SKM-1 (cell line): ENCODE data around the gene ELP5.

Experiments used
- DNase-seq: peaks from one replicate; lab custom pipeline; 2025; ENCODE audit not compliant: unreplicated experiment; lab: John Stamatoyannopoulos, UW

ELP5 gene

GRCh38 chr17:7218758-7219157 lies 33.3 kb upstream of the ELP5 start:
- DNase-seq, result no peak

DNA sequence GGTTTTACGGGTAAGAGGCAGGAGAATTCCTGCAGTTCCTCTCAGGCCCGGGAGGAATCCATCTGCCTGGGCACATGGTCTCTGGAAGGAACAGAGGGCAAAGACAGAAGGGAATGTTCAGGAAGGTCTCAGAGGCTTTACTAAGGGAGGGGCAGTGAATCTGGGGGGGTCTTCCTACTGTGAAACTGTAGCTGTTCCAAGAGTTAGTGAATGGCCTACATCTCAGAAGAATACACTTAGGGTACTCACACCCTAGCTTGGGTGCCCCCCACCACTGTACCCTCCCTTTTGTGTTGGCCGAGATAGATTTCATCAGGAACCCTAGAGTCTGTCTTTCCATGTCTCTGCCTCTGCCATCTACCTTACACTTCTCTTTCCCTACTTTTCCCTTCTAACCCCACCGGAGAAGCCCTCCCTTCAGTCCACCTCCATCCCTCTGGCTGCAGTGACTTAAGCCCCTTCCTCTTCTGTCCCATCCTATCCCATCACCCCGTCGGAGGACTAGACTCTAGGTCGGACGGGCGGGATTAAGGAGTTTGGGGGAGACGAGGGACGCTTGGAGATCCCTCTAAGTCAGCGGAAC lies 32.7 kb upstream of the ELP5 start:
- DNase-seq, result no peak

DNA sequence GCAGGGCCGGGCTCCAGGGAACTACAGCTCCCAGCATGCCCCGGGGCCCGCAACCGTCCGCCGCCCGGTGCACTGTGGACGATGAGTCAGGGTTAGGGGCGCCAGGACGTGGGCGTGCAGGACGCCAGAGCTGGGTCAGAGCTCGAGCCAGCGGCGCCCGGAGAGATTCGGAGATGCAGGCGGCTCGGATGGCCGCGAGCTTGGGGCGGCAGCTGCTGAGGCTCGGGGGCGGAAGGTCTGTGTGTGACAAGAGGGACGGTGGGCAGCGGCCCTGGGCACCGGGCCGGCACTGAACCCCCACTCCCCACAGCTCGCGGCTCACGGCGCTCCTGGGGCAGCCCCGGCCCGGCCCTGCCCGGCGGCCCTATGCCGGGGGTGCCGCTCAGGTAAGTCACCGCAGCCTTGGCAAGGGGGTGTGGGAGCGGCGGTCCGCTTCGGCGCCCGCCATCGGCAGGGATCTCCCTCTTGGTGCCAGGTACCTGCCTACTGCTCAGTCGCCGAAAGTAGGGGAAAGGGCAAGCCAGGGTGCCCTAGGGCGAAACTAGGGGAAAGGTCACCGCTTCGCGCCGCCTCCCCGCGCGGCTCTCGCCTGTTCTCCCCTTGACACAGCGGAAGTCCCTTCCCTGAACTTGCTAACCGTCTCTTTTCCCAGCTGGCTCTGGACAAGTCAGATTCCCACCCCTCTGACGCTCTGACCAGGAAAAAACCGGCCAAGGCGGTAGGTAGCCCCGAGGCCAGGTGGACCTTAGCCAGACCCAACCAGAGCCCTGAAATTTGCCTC lies 32.0 kb upstream of the ELP5 start, which contains the start of the genes ACADVL and DLG4:
TSS of gene ACADVL (plus strand) at position 127 of the 781 bp plus-strand sequence. CDS start at position 174, 47 bp downstream.
TSS of gene DLG4 (minus strand) at position 25 of the 781 bp plus-strand sequence.
- DNase-seq, result peak; percentile 1

DNA sequence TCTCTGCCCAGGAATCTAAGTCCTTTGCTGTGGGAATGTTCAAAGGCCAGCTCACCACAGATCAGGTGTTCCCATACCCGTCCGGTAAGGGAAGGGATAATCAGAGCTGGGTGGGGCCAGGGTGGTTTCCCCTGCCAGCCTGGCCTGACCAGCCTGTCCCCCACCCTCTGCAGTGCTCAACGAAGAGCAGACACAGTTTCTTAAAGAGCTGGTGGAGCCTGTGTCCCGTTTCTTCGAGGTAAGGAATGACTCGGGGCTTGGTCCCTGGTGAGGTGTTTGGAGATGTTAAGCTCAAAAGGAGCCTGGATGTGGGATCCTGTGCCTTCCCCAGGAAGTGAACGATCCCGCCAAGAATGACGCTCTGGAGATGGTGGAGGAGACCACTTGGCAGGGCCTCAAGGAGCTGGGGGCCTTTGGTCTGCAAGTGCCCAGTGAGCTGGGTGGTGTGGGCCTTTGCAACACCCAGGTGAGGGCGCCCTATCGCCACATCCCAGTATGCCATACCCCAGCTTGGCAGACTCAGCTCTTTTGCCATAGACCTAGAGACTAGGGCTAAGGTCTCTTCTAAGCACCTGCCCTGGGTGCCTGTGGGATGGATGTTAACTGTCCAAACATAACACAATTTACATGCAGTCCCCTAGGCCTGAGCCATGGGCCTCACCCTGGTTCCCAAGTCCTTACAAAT lies 31.3 kb upstream of the ELP5 start:
- peak; percentile 1 for DNase-seq

DNA sequence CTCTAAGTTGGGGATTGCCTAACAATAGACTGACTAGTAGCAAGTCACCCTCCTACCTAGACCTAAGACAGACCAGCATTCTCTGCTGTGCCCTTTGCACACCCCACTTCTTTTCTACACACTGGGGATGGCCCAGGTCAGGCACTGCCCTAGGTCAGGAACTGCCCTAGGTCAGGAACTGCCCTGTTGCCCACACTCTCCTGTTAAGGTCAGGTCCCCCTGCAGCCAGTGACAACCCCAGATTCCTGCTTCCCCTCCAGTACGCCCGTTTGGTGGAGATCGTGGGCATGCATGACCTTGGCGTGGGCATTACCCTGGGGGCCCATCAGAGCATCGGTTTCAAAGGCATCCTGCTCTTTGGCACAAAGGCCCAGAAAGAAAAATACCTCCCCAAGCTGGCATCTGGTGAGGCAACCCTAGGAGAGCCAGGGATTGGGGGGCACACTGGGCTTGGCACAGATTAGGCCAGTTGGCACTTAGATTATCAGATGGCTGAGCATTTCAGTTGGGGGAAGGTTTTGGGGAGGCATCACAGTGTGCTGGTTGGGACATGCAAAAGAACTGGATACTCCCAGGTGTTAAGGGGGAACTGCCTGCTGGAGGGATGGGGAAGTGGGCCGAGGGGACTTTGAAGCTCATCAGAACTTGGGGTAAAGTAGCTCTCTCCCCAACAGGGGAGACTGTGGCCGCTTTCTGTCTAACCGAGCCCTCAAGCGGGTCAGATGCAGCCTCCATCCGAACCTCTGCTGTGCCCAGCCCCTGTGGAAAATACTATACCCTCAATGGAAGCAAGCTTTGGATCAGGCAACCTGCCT lies 30.5 kb upstream of the ELP5 start:
- no peak for DNase-seq

- DNase-seq, result no peak
Measured at GRCh38 chr17:7222093-7222971, 29.7 kb upstream of the ELP5 start.

DNA sequence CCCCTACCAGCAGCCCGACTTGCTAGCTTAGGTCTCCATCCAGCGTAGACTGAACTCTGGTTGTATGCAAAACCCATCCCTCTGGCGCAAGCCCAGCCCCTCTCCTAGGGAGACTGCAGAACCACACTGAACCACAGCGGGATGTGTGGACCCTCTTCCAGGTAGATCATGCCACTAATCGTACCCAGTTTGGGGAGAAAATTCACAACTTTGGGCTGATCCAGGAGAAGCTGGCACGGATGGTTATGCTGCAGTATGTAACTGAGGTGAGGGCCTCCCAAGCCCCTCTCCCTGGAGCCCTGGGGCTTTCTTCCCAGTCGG lies 29.1 kb upstream of the ELP5 start:
- DNase-seq, result no peak

DNA sequence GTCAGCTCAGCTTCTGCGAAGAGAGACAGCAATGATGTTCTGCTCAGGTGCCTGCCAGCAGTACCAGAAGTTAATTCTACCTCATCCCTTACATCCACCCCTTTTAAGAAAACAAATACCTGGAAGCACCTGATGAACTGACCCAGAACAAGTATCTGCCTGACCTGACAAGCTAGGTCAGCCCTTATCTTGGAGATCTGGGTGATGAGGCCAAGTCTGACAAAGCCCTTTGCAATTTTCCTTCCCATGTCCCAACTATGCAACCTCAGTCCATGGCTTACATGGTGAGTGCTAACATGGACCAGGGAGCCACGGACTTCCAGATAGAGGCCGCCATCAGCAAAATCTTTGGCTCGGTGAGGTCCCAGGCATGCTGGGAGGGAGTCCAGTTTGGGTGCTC lies 28.6 kb upstream of the ELP5 start:
- no peak for DNase-seq

GRCh38 chr17:7224110-7224509 lies 27.9 kb upstream of the ELP5 start:
- no peak for DNase-seq

- no peak for DNase-seq
Measured at GRCh38 chr17:7224661-7225111, 27.3 kb upstream of the ELP5 start.

GRCh38 chr17:7225711-7226331 lies 26.2 kb upstream of the ELP5 start:
- DNase-seq, result no peak

DNA sequence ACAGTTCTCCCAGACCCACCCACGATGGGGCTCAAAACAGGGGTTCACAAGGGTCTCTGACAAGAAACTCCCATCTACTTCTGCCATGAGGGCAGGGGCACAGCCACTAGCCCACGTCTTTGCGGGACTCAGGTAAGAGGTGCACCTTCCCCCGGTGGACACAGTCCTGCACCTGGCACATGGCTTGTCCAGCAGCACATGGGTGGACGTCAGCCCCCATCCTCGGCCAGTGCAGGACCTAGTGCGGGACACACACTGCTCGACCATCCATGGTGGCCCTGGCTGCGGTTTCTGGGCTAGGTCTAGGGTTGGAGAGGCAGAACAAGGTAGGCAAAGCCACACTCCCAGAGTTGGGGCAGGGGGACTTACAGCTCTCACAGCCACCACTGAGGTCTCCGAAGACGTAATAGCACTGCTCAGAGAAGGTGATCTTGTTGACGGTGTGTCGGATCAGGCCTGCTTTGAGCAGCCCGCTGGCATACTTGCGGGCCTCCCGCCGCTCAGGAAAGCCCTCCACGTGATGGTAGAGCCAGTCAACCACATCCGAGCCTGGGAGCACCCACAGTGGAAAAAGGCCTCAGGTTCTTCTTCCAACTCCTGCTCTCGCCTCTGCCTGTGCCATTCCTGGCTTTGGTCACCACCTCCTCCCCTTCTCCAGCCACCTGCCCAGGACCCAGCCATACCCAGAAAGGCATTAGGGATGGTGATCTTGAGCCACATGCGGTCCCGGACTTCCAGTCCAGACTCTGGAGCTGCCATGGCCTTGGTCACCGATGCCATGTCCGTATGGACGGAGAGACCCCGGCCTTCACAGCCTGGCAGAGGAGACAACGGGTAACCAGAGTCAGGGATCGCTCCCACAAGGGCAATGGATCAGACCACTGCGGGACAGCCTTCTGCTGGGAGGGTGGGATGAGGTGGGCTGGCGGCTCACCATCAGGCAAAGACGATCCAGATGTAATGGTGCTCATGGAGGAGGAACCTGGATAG lies 25.0 kb upstream of the ELP5 start:
- DNase-seq, result no peak

DNA sequence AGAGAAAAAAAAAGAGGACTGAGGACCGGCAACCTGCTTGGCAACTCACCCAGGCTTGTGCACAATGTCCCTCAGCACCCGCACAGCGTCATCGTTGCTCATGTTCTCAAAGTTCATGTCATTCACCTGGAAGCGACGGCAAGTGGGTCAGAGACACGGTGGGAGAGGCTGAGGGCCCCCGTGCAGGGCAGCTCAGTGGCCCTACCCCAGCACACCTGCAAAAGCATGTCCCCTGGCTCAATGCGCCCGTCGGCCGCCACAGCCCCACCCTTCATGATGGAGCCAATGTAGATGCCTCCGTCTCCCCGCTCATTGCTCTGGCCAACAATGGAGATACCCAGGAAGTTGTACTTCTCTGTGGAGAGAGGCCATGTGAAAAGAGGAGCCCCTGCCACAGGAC lies 23.1 kb upstream of the ELP5 start:
- DNase-seq, result no peak

GRCh38 chr17:7229504-7229903 lies 22.5 kb upstream of the ELP5 start:
- no peak for DNase-seq

- no peak for DNase-seq
Measured at GRCh38 chr17:7232114-7232513, 19.9 kb upstream of the ELP5 start.

- no peak for DNase-seq
Measured at GRCh38 chr17:7233701-7234082, 18.3 kb upstream of the ELP5 start.

GRCh38 chr17:7234083-7234951 lies 17.7 kb upstream of the ELP5 start, which contains the start of gene DVL2:
Gene DVL2, minus strand, starts transcription at chr17:7234517. Its CDS starts 255 bp downstream, at chr17:7234262.
- DNase-seq, result peak; percentile 38
